Measurements from ENCODE around the gene EXT2.

DNA sequence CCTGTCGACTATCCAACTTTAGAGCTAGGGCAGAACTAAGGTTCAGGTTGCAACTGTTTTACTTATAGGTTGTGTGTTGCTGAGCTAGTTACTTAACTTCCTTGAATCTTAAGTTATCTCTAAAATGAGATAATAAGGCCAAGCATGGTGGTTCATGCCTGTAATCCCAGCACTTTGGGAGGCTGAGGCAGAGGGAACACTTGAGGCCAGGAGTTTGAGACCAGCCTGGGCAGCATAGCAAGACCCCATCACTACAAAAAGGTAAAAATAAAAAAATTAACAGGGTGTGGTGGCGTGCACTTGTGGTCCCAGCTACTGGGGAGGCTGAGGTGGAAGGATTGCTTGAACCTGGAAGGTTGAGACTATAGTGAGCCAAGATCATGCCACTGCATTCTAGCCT is 27.3 kb upstream of the EXT2 start:
- TF ChIP-seq, protein P1, sequence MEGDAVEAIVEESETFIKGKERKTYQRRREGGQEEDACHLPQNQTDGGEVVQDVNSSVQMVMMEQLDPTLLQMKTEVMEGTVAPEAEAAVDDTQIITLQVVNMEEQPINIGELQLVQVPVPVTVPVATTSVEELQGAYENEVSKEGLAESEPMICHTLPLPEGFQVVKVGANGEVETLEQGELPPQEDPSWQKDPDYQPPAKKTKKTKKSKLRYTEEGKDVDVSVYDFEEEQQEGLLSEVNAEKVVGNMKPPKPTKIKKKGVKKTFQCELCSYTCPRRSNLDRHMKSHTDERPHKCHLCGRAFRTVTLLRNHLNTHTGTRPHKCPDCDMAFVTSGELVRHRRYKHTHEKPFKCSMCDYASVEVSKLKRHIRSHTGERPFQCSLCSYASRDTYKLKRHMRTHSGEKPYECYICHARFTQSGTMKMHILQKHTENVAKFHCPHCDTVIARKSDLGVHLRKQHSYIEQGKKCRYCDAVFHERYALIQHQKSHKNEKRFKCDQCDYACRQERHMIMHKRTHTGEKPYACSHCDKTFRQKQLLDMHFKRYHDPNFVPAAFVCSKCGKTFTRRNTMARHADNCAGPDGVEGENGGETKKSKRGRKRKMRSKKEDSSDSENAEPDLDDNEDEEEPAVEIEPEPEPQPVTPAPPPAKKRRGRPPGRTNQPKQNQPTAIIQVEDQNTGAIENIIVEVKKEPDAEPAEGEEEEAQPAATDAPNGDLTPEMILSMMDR (IDR thresholded peaks at IDR 0.05): no peak
- TF ChIP-seq POLR2AphosphoS5 (IDR thresholded peaks at IDR 0.05) (no peak), EP300 (IDR thresholded peaks at IDR 0.05) (no peak), POLR2A (IDR thresholded peaks at IDR 0.05; ENCODE audit: low read depth) (no peak)
